ENCODE results near the gene SERGEF.

GRCh38 chr11:17799147-17799546, 213.7 kb downstream of the SERGEF start:
- no peak for TF ChIP-seq ZFX (IDR thresholded peaks at IDR 0.05)
- no peak for TF ChIP-seq CTCF (conservative IDR thresholded peaks at IDR 0.05)
